ENCODE results near the gene UGT1A6.

DNA sequence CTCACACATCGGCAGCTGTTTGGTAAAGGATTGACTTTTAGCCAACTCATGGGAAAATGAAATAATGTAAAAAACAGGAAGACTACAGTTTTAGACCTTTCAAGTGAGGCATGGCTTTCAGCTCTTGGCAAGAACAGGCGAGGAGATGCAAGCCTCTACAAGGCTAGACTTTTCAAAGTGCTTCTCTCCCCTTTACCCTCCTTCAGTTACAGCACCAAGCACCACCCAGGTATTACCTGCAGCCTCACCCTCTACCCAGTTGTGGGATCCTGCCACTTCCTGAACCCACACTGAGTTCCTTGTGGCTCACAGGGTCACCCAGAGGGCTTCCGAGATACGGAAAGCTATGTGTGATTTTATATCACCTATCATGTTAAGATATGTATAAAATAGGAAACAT is 41.7 kb upstream of the UGT1A6 start:
- TF ChIP-seq POLR2A (IDR thresholded peaks at IDR 0.05; ENCODE audit: low read depth, low read length): no peak
- TF ChIP-seq RCOR1 (IDR thresholded peaks at IDR 0.05; ENCODE audit: insufficient replicate concordance, low read length): no peak
- TF ChIP-seq, protein P1, sequence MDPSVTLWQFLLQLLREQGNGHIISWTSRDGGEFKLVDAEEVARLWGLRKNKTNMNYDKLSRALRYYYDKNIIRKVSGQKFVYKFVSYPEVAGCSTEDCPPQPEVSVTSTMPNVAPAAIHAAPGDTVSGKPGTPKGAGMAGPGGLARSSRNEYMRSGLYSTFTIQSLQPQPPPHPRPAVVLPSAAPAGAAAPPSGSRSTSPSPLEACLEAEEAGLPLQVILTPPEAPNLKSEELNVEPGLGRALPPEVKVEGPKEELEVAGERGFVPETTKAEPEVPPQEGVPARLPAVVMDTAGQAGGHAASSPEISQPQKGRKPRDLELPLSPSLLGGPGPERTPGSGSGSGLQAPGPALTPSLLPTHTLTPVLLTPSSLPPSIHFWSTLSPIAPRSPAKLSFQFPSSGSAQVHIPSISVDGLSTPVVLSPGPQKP (IDR thresholded peaks at IDR 0.05; ENCODE audit: borderline replicate concordance, low read depth, low read length): no peak
- TF ChIP-seq RFX5 (IDR thresholded peaks at IDR 0.05; ENCODE audit: low read depth, low read length): no peak
- TF ChIP-seq, protein P2, sequence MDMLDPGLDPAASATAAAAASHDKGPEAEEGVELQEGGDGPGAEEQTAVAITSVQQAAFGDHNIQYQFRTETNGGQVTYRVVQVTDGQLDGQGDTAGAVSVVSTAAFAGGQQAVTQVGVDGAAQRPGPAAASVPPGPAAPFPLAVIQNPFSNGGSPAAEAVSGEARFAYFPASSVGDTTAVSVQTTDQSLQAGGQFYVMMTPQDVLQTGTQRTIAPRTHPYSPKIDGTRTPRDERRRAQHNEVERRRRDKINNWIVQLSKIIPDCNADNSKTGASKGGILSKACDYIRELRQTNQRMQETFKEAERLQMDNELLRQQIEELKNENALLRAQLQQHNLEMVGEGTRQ (IDR thresholded peaks at IDR 0.05; ENCODE audit: low read depth, low read length): no peak

Data from IMR-90 (cell line).